Cardiac fibroblast (primary cell): Measurements from ENCODE around the gene C2CD4B.

Experiments used
- DNase-seq, 2 donors: peaks; one replicate each; pipeline versions ENCODE4 v3.0.0 to v3.0.0-alpha.2; 2010; ENCODE audit warnings: low read depth in 2 of 2
- H3K4me3 ChIP-seq, 2 donors: replicated peaks in 1 of 2; 1 replicate in 1 of 2; 2 replicates in 1 of 2; pipeline ENCODE4 v1.5.1; 2011; ENCODE audit warnings: low read depth in 2 of 2, low read length in 2 of 2, mild to moderate bottlenecking in 2 of 2, moderate library complexity in 1 of 2
- CTCF ChIP-seq: IDR thresholded peaks from one replicate; pipeline ENCODE4 v1.5.1; 2011; ENCODE audit warnings: low read depth, mild to moderate bottlenecking, low read length, inconsistent platforms

The C2CD4B gene

GRCh38 chr15:62142736-62143135 is 22.3 kb downstream of the C2CD4B start:
- TF ChIP-seq CTCF: no peak
- no peak overlapping the region for H3K4me3 ChIP-seq
- peak in 1 of 2 donors; percentile 38 for DNase-seq

GRCh38 chr15:62141643-62142588 is 23.2 kb downstream of the C2CD4B start:
- peak; percentile 67 to 77 for DNase-seq
- H3K4me3 ChIP-seq: no peak overlapping the region
- no peak for TF ChIP-seq CTCF

- no peak overlapping the region for H3K4me3 ChIP-seq
- no peak for TF ChIP-seq CTCF
- DNase-seq: no peak
Observed at GRCh38 chr15:62141200-62141599, 23.9 kb downstream of the C2CD4B start.

- no peak for TF ChIP-seq CTCF
- peak; percentile 93 to 95 for DNase-seq
Observed at GRCh38 chr15:62138124-62138523, 27.0 kb downstream of the C2CD4B start.

GRCh38 chr15:62136911-62137865 is 27.9 kb downstream of the C2CD4B start:
- DNase-seq: no peak
- no peak for TF ChIP-seq CTCF
- no peak overlapping the region for H3K4me3 ChIP-seq

More at GRCh38 chr15:62138124-62138523, 27.0 kb downstream of the C2CD4B start:
- no peak overlapping the region for H3K4me3 ChIP-seq

GRCh38 chr15:62135532-62136134 is 29.5 kb downstream of the C2CD4B start:
- peak; percentile 75 to 89 for DNase-seq
- TF ChIP-seq CTCF: no peak
- H3K4me3 ChIP-seq: no peak overlapping the region
